SU-DHL-6 (cell line): ENCODE results near the gene ANKRD29.

Source experiments
- EZH2phosphoT487 ChIP-seq: fragments of 200-600 bp; sonication (generic), shearing (Covaris generic); conservative IDR thresholded peaks from 2 replicates; pipeline ENCODE4 v1.6.1; 2018; ENCODE audit warnings: mild to moderate bottlenecking, antibody characterized with exemption, low read length, moderate library complexity, mixed read lengths
- TF ChIP-seq, protein P1 (sequence below): fragments of 200-600 bp; sonication (generic); IDR thresholded peaks from one replicate; pipeline ENCODE4 v1.5.1; 2017; ENCODE audit warnings: antibody characterized with exemption, mild to moderate bottlenecking, low read length, moderate library complexity; ENCODE audit not compliant: insufficient read depth, poor library complexity, severe bottlenecking

DNA sequence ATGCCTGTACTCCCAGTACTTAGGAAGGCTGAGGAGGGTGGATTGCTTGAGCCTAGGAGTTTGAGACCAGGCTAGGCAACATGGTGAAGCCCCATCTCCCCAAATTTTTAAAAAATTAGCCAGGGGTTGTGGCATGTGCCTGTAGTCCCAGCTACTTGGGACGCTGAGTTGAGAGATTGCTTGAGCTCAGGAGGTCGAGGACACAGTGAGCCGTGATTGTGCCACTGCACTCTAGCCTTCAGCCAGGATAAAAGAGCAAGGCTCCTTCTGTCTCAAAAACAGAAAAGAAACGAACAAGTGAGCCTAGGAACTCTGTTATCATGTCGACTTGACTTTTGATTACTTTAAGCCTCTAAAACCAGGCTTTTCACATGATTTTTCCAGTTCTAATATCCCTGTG lies 90.1 kb downstream of the ANKRD29 start:
- TF ChIP-seq, protein P1, sequence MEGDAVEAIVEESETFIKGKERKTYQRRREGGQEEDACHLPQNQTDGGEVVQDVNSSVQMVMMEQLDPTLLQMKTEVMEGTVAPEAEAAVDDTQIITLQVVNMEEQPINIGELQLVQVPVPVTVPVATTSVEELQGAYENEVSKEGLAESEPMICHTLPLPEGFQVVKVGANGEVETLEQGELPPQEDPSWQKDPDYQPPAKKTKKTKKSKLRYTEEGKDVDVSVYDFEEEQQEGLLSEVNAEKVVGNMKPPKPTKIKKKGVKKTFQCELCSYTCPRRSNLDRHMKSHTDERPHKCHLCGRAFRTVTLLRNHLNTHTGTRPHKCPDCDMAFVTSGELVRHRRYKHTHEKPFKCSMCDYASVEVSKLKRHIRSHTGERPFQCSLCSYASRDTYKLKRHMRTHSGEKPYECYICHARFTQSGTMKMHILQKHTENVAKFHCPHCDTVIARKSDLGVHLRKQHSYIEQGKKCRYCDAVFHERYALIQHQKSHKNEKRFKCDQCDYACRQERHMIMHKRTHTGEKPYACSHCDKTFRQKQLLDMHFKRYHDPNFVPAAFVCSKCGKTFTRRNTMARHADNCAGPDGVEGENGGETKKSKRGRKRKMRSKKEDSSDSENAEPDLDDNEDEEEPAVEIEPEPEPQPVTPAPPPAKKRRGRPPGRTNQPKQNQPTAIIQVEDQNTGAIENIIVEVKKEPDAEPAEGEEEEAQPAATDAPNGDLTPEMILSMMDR = no peak
- no peak for TF ChIP-seq EZH2phosphoT487
